Midbrain (tissue), 1 donor: Measurements from ENCODE around the gene OSTF1.

Source experiments
- DNase-seq: peaks from one replicate; lab custom pipeline; 2025; lab: John Stamatoyannopoulos, UW

The OSTF1 gene

DNA sequence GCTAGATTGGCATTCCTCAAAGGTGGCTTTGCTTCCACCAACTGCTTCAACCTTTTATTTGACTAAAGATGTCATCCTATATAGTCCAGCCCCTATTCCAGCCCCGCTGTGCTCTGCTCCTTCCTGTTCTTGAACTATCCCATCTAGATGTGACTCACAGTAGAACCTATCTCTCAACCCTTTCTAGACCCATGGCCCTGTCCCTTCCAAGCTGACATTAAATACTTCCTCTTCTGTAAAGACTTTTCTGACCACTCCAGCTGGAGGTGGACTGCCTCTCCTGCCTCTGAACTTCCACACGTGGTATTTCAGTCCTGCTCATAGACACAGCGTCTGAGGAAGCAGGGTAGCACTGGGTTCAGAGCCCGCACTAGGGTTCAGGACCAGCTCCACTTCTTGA, 32.4 kb downstream of the OSTF1 start:
- DNase-seq = no peak

DNA sequence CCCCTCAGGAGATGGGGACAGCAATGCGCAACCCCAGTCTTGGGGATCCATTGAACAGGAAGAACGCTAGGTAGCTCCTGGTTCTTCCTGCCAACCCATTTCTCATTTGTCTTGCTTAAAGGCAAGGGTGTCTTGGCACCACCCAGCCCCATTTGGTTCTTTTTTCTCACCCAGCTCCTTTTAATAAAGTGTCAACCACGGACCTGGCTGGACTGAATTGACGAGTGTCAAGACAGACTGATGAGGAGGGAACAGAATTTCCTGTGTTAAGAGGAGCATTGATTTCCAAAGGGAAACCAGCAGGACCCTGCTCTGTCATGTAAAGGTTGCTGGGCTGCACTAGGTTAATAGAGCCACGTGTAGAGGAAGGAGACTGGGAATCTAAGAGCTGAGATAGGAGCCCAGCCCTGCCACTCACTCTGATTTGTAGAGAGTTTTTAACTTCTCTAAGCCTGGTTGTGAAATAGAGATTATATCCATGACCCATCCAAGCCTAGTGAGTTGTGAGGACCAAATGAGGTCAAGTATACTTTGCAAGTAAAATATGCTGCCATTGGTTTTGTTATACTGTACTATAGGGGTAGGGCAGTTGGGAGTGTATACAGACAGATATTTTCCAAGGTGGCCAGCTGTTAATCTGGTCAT, 33.7 kb downstream of the OSTF1 start:
- DNase-seq = no peak

DNA sequence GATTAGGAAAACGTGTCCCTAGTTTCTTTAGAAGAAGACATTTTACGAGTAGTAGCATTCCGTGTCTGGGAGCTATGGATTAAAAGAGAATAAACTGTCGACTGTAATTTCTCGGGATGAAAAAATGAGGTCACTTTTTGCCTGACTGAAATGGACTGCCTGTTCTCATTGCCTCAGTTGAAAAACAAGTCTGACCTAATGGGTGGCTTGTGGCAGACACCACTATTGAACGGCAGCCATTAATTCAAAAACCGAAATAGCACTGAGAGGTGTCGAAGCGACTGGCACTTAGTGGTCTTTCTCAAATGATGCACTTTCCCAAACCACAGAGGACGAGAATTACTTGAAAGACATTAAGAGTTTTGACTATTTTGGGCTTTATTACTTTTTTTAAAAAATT, 35.4 kb downstream of the OSTF1 start:
- DNase-seq = no peak

DNA sequence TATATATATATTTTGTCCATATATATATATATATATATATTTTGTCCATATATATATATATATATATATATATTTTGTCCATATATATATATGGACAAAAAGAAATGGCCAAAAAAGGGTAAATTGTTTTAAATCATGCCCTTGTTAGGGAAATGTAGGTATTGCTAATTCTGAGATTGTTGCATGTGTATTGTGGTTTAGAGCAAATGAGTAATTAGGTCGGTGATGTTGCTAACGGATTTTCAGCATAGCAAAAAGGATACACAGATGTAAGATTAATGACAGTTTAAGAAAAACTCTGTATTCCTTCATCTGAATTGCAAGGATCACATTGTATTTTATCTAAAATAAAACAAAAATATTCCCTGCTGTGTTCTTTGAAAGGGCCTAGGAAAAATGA, 40.2 kb downstream of the OSTF1 start:
- DNase-seq = no peak

DNA sequence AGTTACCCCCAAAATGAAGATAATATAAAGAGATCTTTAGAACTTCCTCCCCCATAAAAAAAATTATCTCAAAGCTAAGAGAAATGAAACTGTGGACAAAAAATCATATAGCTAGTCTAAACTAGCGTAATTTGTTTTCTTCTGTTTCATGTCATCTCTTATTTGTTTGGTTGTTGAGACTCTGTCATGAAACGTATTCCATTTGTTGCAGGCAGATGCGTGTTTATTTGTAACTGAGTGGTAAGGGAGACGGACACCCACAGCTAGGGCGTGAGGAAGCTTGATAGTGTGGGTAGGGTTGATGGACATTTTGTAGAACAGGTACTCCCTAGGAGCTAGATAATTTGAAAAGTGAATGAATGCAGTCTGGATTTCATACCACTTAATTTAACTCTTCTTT, 41.9 kb downstream of the OSTF1 start:
- no peak for DNase-seq

DNA sequence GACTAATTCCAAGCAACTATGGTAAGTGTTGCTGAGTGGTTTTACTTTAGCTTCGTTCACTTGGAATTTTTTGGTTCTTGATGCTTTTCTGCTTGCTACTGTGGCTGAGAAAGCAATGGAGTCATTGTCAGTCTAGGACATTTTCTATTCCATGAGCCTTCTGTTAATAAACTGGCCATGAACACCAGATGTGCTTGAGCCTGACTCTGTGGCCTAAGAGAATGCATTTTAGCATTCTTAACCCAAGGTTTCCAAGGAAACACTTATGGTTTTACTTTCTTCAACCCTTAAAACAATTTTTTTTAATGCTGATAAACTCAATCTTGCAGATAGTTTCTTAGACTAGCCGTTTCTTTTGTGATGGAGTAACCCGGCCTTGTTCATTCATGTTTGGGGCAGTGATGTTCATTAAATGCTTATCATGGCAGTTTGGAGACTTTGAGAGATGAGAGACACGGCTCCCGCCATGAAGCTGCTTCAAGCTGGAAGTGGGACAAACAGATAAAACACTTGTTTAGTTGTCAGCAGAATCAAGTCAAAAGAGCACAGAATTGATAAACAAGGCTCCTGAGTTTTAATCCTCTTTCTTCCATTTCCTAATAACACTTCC, 42.4 kb downstream of the OSTF1 start:
- DNase-seq = no peak

DNA sequence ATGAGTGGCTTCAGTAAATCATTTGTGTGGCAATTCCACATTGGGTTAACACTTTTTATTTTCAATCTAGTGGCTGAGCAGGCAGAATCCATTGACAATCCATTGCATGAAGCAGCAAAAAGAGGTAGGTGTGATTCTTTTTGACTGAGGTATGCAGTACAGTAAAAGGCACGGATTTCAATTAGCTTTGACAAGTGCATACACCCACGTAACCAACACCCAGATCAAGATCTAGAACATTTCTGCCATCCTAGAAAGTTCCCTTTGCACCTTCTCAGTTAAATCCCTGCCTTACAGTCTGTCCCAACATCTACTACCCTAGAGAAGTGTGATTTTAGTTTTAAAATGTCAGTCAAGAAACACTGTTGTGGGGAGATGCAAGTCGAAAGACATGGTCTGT, 43.4 kb downstream of the OSTF1 start:
- no peak for DNase-seq

DNA sequence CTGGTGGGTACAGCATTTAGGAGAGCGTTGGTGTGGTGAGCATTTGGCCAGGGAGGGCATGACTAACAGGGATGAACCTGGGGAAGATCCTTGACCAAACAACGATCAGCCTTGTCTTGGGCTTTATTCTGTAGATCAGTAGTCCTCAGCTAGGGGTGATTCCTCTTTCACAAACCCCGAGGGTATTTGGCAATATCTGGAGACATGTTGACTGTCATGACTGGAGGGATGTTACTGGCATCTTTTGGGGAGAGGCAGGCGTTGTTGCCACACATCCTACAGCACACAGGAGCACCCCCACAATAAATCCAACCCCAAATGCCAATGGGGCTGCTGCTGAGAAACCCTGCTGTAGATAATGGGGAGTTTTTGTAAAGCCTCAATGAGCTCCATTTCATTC, 43.9 kb downstream of the OSTF1 start:
- no peak for DNase-seq

DNA sequence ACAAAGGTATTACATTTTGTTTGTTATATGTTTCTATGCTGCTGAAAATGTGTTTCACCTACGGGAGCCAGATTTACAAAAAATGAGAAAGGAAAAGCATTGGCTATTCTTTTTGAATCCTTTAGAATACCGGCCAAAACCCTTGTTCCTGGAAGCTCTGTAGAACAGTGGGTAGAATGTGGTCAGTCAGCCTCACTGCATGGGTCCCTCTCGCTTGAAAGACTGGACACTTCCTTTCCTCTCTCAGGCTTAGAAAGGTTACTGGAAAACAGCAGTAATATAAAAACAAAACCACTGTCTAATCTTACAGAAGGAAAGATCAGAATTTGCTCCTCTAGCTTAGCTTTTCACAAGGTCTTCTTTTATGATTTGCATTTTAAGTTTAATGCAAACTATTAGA, 45.1 kb downstream of the OSTF1 start:
- DNase-seq = no peak

DNA sequence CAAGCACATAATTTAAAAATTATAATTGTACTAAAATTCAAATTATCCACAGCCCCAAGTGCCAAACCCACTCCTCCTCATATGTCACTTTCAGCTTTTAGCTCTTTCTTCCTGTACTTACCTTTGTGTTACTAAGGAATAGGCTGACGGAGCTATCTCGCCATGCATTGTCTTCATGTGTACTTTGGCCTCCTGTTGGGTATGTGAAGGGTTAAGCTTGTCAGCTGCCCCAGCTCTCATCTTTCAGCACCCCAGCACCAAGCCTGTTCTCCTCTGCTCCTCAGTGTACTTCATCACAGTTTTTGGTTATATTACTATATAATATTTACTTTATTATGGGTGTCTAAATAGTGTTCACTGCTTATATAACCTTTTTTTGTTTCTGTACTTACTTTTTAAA, 46.2 kb downstream of the OSTF1 start:
- DNase-seq = no peak

DNA sequence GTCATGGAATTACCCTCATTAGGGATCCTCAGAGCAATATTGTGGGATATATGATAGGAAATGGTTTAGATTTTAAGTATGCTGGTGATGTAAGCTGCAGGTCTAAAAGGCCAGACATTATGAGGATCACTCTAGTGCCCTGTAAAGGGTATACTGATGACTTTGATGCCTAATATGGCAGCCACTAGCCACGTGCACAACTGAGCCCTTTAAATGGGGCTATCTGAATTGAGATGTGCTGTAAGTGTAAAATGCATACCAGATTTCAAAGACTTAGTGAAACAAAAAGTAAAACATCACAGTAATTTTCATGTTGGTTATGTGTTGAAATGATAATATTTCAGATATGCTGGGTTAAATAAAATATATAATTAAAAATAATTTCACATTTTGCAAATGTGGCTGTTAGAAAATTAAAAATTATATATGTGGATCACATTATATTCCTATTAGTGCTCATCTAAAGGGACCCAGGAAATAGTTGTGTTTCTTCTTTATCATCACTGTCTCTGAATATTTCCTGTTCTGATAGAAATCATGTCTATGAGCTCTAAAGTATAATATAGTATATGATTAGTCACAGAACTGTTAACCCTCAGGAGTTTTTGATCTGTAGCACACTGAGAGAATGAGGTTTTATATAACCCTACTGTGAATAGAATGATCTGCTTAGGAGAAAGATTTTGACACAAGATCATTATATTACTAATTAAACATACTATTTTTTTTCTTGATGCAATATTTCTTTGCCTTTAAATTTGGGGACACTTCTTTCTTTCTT, 50.1 kb downstream of the OSTF1 start:
- DNase-seq = no peak

DNA sequence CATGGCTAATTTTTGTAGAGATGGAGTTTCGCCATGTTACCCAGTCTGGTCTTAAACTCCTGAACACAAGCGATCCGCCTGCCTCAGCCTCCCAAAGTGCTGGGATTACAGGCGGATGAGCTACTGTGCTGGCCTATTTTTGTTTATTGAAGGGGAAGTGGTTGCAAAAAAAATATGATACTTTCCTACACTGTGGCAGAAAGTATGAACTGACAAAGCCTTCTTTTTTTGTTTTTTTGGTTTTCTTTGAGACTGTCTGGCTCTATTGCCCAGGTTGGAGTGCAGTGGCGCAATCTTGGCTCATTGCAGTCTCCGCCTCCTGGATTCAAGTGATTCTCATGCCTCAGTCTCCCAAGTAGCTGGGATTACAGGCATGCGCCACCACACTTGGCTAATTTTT, 50.9 kb downstream of the OSTF1 start:
- DNase-seq = no peak

DNA sequence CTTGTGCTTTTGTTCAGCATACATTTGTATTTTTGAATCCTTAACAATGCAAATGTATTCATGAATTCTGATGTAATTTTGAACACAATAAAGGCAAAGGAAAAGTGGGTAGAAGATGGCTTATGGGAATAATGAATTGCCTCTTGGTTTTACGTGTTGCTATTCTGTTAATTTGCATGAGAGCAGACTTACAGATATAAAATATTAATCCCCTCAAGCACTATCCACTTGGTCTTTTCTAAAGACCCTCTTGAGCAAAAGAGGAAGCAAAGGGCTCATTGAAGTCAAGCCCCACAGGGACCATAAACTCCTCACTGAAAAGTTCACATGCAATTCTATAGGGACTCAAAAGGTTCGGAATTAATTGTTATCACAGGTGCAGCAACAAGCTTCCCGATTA, 51.9 kb downstream of the OSTF1 start:
- DNase-seq = no peak

DNA sequence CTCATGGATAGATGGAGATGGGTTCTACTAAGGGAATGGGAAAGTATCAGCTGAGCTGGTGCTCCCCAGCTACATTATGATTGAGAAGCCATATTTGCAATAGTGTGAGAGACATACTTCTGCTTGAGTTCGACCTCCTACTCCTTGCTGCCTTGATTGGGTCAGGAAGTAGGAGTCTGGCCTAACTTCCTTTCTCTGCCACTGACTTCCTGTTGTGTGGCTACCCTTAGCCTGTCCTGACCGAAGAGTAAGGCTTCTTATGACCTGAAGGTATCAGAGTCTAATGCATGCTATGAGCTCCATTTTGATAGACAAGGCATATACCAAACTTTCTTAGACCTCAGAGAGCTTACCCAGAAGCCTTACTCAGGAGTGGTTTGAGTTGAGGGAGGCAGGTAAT, 53.9 kb downstream of the OSTF1 start:
- DNase-seq = no peak

DNA sequence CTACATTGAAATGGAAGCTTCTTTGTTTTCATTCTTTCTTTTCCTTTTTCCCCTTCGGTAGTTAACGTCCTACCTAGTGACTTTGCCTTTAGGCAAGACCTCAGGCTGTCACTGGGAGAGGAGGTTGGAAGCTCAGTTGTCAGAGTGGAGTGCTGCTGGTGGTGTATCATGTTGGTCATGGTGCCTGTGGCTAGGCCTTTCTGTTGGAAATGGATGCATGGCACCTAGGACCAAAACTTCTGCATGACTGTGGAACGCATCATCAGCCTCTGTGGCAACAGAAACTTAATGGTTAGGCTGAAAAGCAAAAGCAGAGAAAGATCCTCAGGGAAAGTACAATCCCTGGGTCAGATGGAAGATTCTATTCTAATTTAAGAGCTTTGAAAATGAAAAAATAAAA, 57.9 kb downstream of the OSTF1 start:
- no peak for DNase-seq

DNA sequence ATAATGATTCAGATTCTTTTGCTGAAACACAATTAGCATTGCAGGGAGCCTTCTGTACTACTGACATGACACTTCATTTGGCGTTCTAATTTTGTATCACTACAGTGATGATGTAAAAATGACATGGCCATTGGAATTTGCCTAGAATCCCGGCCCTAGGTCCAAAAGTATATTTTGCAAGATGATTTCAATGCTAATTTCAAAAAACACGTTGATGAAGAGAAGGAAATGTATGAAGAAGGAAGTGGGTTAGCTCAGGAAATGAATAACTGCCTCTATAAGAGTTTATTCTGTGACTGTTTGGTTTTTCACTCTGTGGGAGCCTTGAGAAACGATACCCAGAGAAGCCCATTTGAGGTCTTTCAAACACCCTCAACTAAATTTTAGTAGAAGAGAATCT, 59.3 kb downstream of the OSTF1 start:
- DNase-seq = no peak

DNA sequence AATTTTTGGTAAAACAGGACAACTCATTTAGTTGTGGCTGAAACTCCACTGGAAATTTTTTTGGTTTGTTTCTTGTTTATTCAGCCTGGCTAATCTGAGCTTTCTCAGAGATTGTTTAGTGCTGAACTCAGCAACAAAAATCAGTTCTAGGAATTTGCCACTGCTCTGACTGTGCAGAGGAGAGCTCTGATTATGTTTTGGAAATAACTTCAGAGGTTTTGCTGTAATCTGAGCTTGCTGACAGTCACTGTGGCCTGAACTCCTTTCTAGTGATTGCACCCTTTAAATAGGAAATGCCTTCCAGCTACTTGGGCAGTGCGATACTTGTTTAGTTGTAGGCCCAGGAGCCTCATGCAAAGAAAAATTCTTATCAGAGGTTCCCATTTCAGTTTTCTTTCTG, 60.2 kb downstream of the OSTF1 start:
- no peak for DNase-seq

DNA sequence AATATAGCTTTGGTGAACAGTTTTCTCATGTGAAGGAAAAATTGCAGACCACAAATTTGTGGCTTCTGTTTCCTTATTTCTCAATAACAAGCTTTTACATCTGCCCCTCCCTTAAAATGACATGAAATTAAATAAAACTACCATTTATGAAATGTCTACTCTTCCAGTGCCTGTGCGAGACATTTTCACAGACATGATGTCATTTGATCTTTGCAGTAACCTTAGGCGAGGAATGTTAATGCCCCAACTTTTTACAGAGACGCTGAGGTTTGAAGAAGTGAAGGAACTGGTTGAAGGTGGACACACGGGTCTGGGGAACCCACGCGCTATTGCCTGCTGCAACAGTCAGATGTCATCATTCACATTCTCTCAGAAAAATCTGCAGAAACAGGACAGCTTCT, 61.5 kb downstream of the OSTF1 start:
- DNase-seq = no peak

DNA sequence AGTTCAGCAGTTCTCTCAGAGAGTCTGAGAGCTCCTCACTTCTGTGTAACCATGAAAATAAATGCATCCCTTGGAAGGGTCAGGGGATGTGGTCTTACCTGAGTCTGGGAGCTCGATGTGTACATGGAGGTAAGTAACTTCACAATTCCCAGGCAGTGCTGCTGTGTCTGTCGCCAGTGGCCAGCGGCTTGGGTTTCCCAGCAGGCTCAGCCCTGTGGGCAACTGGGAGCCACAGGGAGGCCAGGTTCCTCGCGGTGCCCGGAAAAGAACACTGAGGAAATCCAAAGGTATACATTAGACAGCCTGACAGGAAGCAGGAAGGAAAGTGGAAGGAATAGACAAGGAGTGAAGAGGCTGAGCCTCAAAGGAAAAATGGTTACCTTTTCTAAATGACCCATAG, 62.2 kb downstream of the OSTF1 start:
- no peak for DNase-seq

DNA sequence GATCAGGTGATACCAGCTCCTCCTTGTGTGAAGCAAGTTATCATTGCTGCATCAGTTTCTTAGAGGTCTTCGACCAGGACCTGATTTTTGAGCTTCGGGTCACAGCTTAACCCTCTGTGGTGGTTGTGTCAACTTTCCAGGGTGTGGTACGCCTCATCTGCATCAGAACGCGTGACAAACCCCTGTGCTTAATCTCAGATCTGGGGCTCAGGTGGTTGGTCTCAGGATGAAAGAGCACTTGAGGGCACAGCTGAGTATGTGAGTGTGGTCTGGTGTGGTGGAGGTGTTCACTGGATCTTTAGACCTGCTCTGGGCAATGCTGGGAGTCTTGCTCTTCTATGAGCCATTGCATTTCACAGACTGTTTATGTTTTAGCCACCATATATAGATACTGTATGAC, 64.1 kb downstream of the OSTF1 start:
- no peak for DNase-seq

DNA sequence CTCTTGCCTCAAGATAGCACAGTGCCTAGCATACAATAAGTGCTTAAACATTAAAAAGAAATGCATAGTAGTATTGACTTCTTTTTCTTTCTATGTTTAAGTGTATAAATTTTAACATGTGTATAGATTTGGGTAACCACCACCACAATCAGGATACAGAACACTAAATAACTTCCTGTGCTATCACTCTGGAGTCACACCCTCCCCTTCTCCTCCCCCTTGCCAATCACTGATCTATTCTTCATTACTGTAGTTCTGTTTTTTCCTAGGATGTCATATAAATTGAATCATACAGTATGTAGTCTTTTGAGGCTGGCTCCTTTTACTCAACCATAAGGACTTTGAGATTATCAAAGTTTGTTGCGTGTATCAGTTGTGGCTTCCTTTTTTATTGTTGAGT, 68.5 kb downstream of the OSTF1 start:
- no peak for DNase-seq

DNA sequence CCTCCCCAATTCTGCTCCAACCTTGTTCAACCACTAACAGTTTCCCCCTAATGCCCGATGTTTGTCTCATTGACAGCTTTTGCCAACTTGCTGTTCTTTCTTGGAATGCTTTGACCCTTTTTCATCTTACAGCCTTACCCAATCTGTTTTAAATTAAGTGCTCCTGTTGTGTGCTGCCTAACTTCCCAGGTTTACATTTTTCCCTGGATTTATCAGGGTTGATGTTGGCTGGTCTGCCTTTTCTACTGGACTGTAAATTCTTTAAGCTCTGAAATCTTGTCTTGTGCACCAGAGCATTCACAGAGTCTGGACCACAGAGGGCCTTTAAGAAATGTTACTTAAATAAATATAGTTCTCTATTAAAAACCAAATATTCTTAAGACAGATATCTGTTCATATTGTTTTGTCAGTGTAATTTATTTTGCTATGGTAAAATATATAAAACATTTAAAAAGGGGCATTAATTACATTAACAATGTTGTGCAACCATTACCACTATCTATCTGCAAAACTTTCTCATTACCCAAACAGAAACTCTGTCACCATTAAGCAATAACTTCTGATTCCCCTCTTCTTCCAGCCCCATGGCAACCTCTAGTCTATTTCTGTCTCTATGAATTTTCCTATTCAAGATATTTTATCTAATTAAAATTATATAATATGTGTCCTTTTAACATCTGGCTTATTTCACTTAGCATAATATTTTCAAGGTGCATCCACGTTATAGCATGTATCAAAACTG, 73.0 kb downstream of the OSTF1 start:
- DNase-seq = no peak

DNA sequence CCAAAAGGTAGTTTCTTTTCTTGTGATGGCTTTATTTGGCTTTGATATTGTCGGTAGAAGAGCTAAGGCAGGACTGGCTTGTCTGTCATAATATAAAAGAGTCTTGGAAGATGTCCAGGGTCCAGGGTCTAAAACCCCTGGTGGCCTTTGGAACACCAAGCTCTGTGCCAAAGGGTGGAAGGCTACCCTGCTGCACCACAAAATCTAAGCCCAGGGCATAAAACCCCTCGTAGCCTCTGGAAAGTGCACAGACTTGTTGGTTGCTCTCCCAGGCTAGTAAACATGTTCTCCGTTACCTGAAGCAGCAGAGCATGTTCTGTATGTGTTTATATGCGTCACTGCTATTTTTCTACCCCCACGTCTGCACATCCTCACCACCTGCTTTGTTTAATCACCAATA, 75.5 kb downstream of the OSTF1 start:
- no peak for DNase-seq
